ENCODE data around the gene SSBP3. TPM values are rescaled to one million over a fixed set of nuclear protein-coding genes. Genes with fewer than 3 reads are reported as not detected.

The SSBP3 gene
- total RNA-seq, 1 donor from 2014 or later: 27.1 TPM

GRCh38 chr1:54413732-54414131 is 7.5 kb upstream of the SSBP3 start:
- Histone ChIP-seq H3K36me3 (ENCODE audit: control insufficient read depth in 3 of 3, insufficient read depth in 3 of 3, low read length in 3 of 3) (no peaks in the 10 kb centered on the region), H3K9ac (ENCODE audit: low read depth in 1 of 3, low read length in 3 of 3) (no peak overlapping the region), H3K27ac (ENCODE audit: low read depth, low read length) (no peak overlapping the region), H3K4me1 (ENCODE audit: control insufficient read depth in 3 of 3, insufficient read depth in 3 of 3, low read length in 3 of 3) (peaks cover 6 to 14% (median 7%) of the 10 kb centered on the region in 3 donors), H3K27me3 (ENCODE audit: control insufficient read depth in 3 of 3, insufficient read depth in 3 of 3, low read length in 3 of 3) (peaks cover 0 to 13% (median 5%) of the 10 kb centered on the region in 3 donors), H3K9me3 (ENCODE audit: control insufficient read depth in 3 of 3, low read length in 3 of 3) (no peaks in the 10 kb centered on the region), H3K4me3 (ENCODE audit: low read length in 3 of 3) (no peak overlapping the region)

DNA sequence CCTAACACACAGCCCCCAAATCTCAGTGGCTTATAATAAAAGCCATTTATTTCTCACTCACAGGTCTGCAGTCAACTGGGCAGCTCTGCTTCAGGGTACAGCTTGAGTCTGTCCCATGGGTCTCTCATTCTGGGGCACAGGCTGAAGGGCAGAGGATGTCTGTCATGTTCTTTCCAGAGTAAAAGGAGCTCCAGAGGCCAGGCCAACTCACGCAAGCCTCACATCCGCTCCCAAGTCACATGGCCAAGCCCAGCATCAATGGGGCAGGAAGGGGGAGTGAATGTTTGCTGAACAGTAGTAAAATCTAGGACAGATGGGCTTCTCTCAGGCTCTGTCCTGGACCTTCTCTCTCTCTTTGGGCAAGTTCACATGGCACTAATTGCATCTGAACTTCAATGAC is 7.1 kb upstream of the SSBP3 start:
- Histone ChIP-seq H3K4me1 (ENCODE audit: control insufficient read depth in 3 of 3, insufficient read depth in 3 of 3, low read length in 3 of 3) (peaks cover 9 to 18% (median 12%) of the 10 kb centered on the region in 3 donors), H3K9me3 (ENCODE audit: control insufficient read depth in 3 of 3, low read length in 3 of 3) (no peaks in the 10 kb centered on the region), H3K36me3 (ENCODE audit: control insufficient read depth in 3 of 3, insufficient read depth in 3 of 3, low read length in 3 of 3) (no peaks in the 10 kb centered on the region), H3K27ac (ENCODE audit: low read depth, low read length) (no peak overlapping the region), H3K4me3 (ENCODE audit: low read length in 3 of 3) (no peak overlapping the region), H3K9ac (ENCODE audit: low read depth in 1 of 3, low read length in 3 of 3) (no peak overlapping the region), H3K27me3 (ENCODE audit: control insufficient read depth in 3 of 3, insufficient read depth in 3 of 3, low read length in 3 of 3) (peaks cover 0 to 13% (median 5%) of the 10 kb centered on the region in 3 donors)

- Histone ChIP-seq H3K27ac (ENCODE audit: low read depth, low read length) (no peak overlapping the region), H3K4me1 (ENCODE audit: control insufficient read depth in 3 of 3, insufficient read depth in 3 of 3, low read length in 3 of 3) (peaks cover 16 to 24% (median 18%) of the 10 kb centered on the region in 3 donors), H3K4me3 (ENCODE audit: low read length in 3 of 3) (no peak overlapping the region), H3K27me3 (ENCODE audit: control insufficient read depth in 3 of 3, insufficient read depth in 3 of 3, low read length in 3 of 3) (peaks cover 0 to 11% (median 1%) of the 10 kb centered on the region in 3 donors), H3K9ac (ENCODE audit: low read depth in 1 of 3, low read length in 3 of 3) (no peak overlapping the region), H3K9me3 (ENCODE audit: control insufficient read depth in 3 of 3, low read length in 3 of 3) (no peaks in the 10 kb centered on the region), H3K36me3 (ENCODE audit: control insufficient read depth in 3 of 3, insufficient read depth in 3 of 3, low read length in 3 of 3) (no peaks in the 10 kb centered on the region)
These were observed 4.2 kb upstream of the SSBP3 start for GRCh38 chr1:54410359-54410758.

DNA sequence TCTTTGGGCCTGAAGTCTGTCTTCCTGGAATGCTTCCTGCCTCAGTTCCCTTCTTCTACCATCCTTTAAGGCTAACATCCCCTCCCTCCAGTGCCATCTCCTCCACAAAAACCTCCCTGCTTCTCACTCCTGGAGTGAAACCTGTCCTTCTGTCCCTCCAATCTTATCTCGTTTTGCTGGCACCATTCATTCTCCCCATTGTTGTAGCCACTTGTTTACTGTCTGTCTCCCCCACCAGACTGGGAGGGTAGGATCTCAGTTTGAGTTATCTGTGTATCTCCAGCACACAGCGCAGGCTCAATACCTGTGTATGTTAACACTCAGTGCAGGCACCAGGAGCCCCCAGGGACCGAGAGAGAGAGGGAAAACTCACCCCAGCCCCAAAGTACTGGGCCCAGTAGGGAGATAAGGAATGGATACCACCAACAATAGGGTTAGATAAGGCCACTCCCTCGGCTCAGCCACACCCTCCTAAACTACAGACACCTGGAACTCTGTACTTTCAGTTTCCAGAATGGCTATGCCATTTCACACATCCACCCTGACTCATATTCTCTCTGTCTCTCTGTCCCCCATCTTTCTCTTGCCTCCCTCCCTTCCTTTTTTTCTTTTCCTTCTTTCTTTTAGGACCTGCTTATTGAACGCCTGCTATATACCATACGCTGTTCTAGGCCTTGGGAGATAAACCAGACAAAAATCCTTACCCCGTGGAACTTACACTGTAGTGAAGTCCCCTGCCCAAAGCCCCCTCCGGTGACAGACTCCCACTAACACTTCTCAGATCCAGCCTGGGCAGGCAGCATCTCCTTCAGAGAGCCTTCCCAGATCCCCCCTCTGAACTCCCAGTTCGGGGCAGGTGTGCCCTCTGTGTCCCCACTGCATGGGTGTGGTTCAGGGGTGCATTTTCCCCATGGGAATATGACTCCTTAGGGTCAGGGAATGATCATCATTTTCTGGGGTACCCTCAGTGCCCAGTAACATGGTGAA is 3.3 kb upstream of the SSBP3 start:
- peaks cover 21 to 32% (median 25%) of the 10 kb centered on the region in 3 donors for H3K4me1 ChIP-seq (ENCODE audit: control insufficient read depth in 3 of 3, insufficient read depth in 3 of 3, low read length in 3 of 3)
- H3K27ac ChIP-seq (ENCODE audit: low read depth, low read length): no peak overlapping the region

DNA sequence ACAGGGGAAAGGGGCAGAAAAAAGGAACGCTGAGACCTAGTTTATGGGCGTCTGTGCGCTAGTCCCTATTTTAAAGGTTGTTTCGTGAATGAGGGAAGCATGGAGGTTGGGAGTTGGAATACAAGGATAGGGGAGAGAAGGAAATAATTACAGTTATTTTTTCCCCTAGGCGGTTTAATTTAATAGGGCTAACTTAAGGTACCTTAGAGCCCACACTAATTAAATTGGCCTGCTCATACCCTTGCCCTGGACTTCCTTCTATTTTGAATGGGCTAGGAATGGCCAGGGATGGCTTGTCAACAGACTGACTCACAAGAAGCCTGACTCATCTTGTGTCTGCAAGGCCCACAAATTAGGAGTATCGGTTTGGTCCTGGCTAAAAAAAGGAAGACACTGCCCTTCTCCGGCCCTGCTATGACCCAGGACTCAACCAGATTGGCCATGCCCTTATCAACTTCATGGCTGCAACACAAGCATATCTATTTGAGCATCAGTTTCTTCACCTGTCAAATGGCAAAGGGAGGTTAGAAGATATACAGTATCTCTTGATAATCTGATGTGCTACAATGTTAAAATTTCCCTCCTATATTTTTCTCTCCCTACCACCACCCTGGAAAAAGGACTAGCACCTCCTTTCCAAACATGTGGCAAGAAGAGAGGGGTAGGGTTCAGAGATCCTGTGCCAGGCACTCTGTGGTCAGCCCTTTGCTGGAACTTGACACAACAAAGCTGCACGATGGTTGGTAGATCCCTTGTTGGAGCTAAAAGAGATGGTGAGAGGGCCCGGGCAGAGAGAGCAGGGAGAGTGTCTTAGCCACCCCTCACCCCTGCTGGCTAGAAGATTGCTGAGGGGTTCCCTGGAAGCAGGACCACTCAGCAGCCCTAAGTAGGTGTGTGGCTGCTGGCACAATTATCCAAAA is 2.2 kb upstream of the SSBP3 start:
- Histone ChIP-seq H3K36me3 (ENCODE audit: control insufficient read depth in 3 of 3, insufficient read depth in 3 of 3, low read length in 3 of 3) (peaks cover 0 to 2% (median 0%) of the 10 kb centered on the region in 3 donors), H3K9me3 (ENCODE audit: control insufficient read depth in 3 of 3, low read length in 3 of 3) (no peaks in the 10 kb centered on the region), H3K4me3 (ENCODE audit: low read length in 3 of 3) (peak overlapping the region; percentile 3 to 83 (median 32)), H3K27me3 (ENCODE audit: control insufficient read depth in 3 of 3, insufficient read depth in 3 of 3, low read length in 3 of 3) (no peaks in the 10 kb centered on the region), H3K4me1 (ENCODE audit: control insufficient read depth in 3 of 3, insufficient read depth in 3 of 3, low read length in 3 of 3) (peaks cover 30 to 39% (median 31%) of the 10 kb centered on the region in 3 donors), H3K9ac (ENCODE audit: low read depth in 1 of 3, low read length in 3 of 3) (peak overlapping the region; percentile 54 to 81 (median 57)), H3K27ac (ENCODE audit: low read depth, low read length) (peak overlapping the region; percentile 89)

More for the DNA sequence above, 3.3 kb upstream of the SSBP3 start:
- peaks cover 0 to 4% (median 0%) of the 10 kb centered on the region in 3 donors for H3K27me3 ChIP-seq (ENCODE audit: control insufficient read depth in 3 of 3, insufficient read depth in 3 of 3, low read length in 3 of 3)
- no peak overlapping the region for H3K4me3 ChIP-seq (ENCODE audit: low read length in 3 of 3)
- H3K9ac ChIP-seq (ENCODE audit: low read depth in 1 of 3, low read length in 3 of 3): no peak overlapping the region
- H3K36me3 ChIP-seq (ENCODE audit: control insufficient read depth in 3 of 3, insufficient read depth in 3 of 3, low read length in 3 of 3): no peaks in the 10 kb centered on the region
- H3K9me3 ChIP-seq (ENCODE audit: control insufficient read depth in 3 of 3, low read length in 3 of 3): no peaks in the 10 kb centered on the region

DNA sequence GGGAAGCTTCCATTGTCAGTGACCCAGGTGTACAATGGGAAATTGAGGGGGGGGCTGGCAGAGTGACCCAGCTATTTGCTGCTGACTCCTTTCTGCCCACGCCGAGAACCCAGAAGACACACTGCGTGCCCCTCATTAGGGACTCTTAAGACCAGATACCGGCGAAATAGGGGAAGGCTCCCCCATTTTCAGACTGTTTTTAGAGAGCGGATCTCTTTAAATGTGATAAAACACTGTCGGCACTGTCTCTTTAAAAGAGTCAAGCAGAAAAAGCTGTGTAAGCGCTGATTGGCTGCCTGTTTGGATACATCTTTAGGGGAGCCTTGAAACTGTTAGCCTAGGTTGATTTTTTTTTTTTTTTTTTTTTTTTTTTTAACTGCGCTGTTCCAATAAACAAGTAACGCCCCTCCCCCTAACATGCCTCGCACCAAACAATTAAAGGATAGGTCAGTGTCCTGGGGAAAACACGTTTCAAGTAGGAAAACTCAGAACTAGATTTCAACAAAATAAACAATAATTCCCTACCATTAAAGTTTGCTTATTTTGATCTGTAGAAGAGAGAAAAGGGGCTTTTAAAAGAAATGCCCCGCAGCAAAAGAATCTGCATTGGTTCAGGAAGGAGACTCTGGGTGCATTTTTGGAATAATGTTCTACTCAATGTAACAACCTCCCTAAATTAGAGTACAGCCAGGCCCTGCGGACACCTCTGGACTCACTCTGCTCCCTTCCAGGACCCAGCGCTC is 1.4 kb upstream of the SSBP3 start:
- Histone ChIP-seq H3K27me3 (ENCODE audit: control insufficient read depth in 3 of 3, insufficient read depth in 3 of 3, low read length in 3 of 3) (no peaks in the 10 kb centered on the region), H3K4me1 (ENCODE audit: control insufficient read depth in 3 of 3, insufficient read depth in 3 of 3, low read length in 3 of 3) (peaks cover 29 to 44% (median 36%) of the 10 kb centered on the region in 3 donors), H3K4me3 (ENCODE audit: low read length in 3 of 3) (peak overlapping the region; percentile 64 to 83 (median 81)), H3K9me3 (ENCODE audit: control insufficient read depth in 3 of 3, low read length in 3 of 3) (no peaks in the 10 kb centered on the region), H3K27ac (ENCODE audit: low read depth, low read length) (peak overlapping the region; percentile 89), H3K9ac (ENCODE audit: low read depth in 1 of 3, low read length in 3 of 3) (peak overlapping the region; percentile 83 to 87 (median 83)), H3K36me3 (ENCODE audit: control insufficient read depth in 3 of 3, insufficient read depth in 3 of 3, low read length in 3 of 3) (peaks cover 0 to 2% (median 0%) of the 10 kb centered on the region in 3 donors)

GRCh38 chr1:54407154-54407403 is 885 bp upstream of the SSBP3 start:
- Histone ChIP-seq H3K4me1 (ENCODE audit: control insufficient read depth in 3 of 3, insufficient read depth in 3 of 3, low read length in 3 of 3) (peaks cover 34 to 49% (median 41%) of the 10 kb centered on the region in 3 donors), H3K36me3 (ENCODE audit: control insufficient read depth in 3 of 3, insufficient read depth in 3 of 3, low read length in 3 of 3) (peaks cover 0 to 2% (median 0%) of the 10 kb centered on the region in 3 donors), H3K9me3 (ENCODE audit: control insufficient read depth in 3 of 3, low read length in 3 of 3) (no peaks in the 10 kb centered on the region), H3K27me3 (ENCODE audit: control insufficient read depth in 3 of 3, insufficient read depth in 3 of 3, low read length in 3 of 3) (no peaks in the 10 kb centered on the region), H3K27ac (ENCODE audit: low read depth, low read length) (peak overlapping the region; percentile 89), H3K9ac (ENCODE audit: low read depth in 1 of 3, low read length in 3 of 3) (peak overlapping the region; percentile 83 to 87 (median 83)), H3K4me3 (ENCODE audit: low read length in 3 of 3) (peak overlapping the region; percentile 64 to 83 (median 81))

GRCh38 chr1:54405898-54406293 is 298 bp downstream of the SSBP3 start:
- Histone ChIP-seq H3K4me1 (ENCODE audit: control insufficient read depth in 3 of 3, insufficient read depth in 3 of 3, low read length in 3 of 3) (peaks cover 41 to 61% (median 52%) of the 10 kb centered on the region in 3 donors), H3K4me3 (ENCODE audit: low read length in 3 of 3) (peak overlapping the region in 2 of 3 donors; percentile 36 to 45), H3K9me3 (ENCODE audit: control insufficient read depth in 3 of 3, low read length in 3 of 3) (no peaks in the 10 kb centered on the region), H3K36me3 (ENCODE audit: control insufficient read depth in 3 of 3, insufficient read depth in 3 of 3, low read length in 3 of 3) (peaks cover 5 to 11% (median 7%) of the 10 kb centered on the region in 3 donors), H3K9ac (ENCODE audit: low read depth in 1 of 3, low read length in 3 of 3) (no peak overlapping the region), H3K27ac (ENCODE audit: low read depth, low read length) (no peak overlapping the region), H3K27me3 (ENCODE audit: control insufficient read depth in 3 of 3, insufficient read depth in 3 of 3, low read length in 3 of 3) (no peaks in the 10 kb centered on the region)

Data from skeletal muscle tissue (tissue), 4 donors.